Erythroblast (primary cell): Measurements from ENCODE around the gene UTP3.

Source experiments
- GATA1 ChIP-seq: IDR thresholded peaks from 2 replicates; pipeline ENCODE4 v1.6.1; 2011; ENCODE audit warnings: low read depth, mild to moderate bottlenecking, control low read depth, low read length, moderate library complexity
- POLR2A ChIP-seq: IDR thresholded peaks from 2 replicates; pipeline ENCODE4 v1.6.1; 2011; ENCODE audit warnings: mild to moderate bottlenecking, low read length

DNA sequence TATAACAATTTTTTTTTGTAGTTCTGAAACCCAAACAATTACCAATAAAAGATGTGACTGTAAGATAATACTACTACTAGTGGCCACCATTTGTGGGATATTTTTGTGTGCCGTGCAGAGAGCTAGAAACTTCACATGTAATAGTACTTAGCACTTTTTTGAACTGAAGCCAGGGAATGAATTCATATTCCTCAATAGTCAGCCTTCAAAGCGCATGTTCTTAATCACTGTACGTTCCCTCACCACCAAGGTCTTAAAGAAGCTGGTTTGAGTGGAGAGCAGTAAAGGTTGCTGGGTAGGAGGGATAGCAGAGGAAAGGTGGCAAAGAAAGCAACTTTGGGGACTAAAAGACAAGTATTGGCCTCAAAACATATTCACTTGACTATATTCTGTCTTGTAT is 23.8 kb downstream of the UTP3 start:
- TF ChIP-seq POLR2A (no peak), GATA1 (no peak)
